ENCODE data around the gene WHRN. TPM values are rescaled to one million over a fixed set of nuclear protein-coding genes. Genes with fewer than 3 reads are reported as not detected.

The WHRN gene
- polyA plus RNA-seq, 1 donor (not counting 4 experiments of a cell fraction or from before 2014, with no cell fraction given) = 1.2 TPM

DNA sequence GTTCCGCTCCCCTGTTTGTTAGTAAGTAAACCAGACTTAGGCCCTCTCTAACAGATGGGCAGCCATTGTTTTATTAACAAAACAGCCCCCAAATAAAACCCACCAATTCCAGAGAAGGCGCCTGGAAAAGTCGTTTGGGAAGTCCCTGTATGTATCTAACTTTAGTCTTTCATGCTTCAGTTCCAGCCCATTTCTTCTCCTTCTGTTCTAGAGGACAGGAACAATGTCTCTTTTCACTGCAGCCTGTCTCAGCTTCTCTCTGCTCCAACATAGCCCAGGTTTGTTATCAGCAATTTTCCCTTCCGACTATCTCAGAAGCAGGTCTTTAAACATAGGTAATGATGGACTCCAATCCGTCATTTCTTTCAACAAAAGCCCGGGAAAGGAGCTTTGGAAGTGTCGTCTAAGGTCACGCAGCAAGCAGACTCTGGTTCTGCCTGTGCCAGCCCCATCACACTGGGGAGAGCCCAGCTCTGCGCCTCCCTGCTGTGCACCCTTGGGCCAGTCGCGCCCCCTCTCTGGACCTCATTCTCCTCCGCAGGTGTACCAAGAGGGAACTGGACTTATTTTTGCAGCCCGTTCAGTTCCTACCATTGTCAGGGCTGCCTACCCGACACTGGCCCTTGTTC, 107.9 kb downstream of the WHRN start:
- H4K20me1 ChIP-seq (ENCODE audit: control insufficient read depth, extremely low read depth, insufficient read depth, low read length) = no peaks in the 10 kb centered on the region
- TF ChIP-seq EZH2 (IDR thresholded peaks at IDR 0.05; ENCODE audit: low read length) = no peak
- TF ChIP-seq CTCF (optimal IDR thresholded peaks at IDR 0.05 in 1 of 3, IDR thresholded peaks at IDR 0.05 in 1 of 3, conservative IDR thresholded peaks at IDR 0.05 in 1 of 3; ENCODE audit: extremely low read depth in 1 of 3, insufficient read depth in 2 of 3, low read length in 3 of 3) = no peak
- no peak for FAIRE-seq
- DNase-seq (ENCODE audit: low read depth, low spot score) = no peak
- peaks cover 29% of the 10 kb centered on the region for H3K4me1 ChIP-seq (ENCODE audit: control insufficient read depth, extremely low read depth, insufficient read depth, low read length)
- H3K4me3 ChIP-seq (ENCODE audit: control insufficient read depth in 2 of 3, extremely low read depth in 1 of 3, insufficient read depth in 2 of 3, low read depth in 1 of 3, low read length in 3 of 3) = peak overlapping the region; percentile 72 to 78 (median 73)
- no peaks in the 10 kb centered on the region for H3K9me3 ChIP-seq (ENCODE audit: control insufficient read depth, low read depth, low read length)
- no peaks in the 10 kb centered on the region for H3K79me2 ChIP-seq (ENCODE audit: control insufficient read depth, insufficient read depth, low read length)
- peak overlapping the region; percentile 36 for H2AFZ ChIP-seq (ENCODE audit: control insufficient read depth, low read length)
- dilution Hi-C loops (cut with MboI; ENCODE audit: extremely low pct_ligation_motif_present, low sequenced_read_pairs) = no loop called here
- H3K36me3 ChIP-seq (ENCODE audit: control insufficient read depth in 2 of 2, extremely low read depth in 1 of 2, insufficient read depth in 2 of 2, low read length in 2 of 2) = no peaks in the 10 kb centered on the region
- peaks cover 3% of the 10 kb centered on the region for H3K9me1 ChIP-seq (ENCODE audit: control insufficient read depth, extremely low read depth, insufficient read depth, low read length)
- peak overlapping the region; percentile 78 for H3K9ac ChIP-seq (ENCODE audit: control insufficient read depth, extremely low read depth, insufficient read depth, low read length)
- no peaks in the 10 kb centered on the region for H3K27me3 ChIP-seq (ENCODE audit: control insufficient read depth, extremely low read depth, insufficient read depth, low read length)
- H3K4me2 ChIP-seq (ENCODE audit: control insufficient read depth, extremely low read depth, insufficient read depth, low read depth, low read length) = peak overlapping the region; percentile 84
- H3K27ac ChIP-seq (ENCODE audit: control insufficient read depth, insufficient read depth, low read length) = peak overlapping the region; percentile 13

DNA sequence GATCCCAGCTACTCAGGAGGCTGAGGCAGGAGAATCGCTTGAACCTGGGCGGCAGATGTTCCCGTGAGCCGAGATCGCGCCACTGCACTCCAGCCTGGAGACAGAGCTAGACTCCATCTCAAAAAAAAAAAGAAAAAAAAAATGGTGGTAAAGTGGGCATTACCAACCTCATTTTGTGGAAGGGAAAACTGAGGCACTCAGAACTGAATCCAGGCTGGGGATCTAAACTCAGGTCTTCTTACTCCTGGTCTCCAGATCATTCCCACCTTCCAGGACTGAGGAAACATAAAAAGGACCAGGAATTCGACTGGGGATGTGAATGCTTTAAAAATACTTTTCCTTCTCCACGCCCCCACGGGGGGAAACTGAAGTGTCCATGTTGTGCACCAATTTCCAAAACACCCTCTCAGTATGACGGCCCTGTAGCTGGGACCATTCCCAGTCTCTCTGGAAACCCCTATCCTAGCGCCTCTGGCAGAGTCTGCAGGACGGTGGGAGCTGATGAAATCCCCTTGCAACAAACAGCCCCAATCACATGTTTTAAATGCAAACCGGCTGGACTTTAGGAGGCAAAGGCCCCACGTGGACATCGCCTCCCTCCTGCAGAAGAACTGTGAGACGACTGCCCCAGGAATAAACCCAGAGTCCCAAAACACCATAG, 108.6 kb downstream of the WHRN start:
- no peaks in the 10 kb centered on the region for H3K36me3 ChIP-seq (ENCODE audit: control insufficient read depth in 2 of 2, extremely low read depth in 1 of 2, insufficient read depth in 2 of 2, low read length in 2 of 2)
- H3K9ac ChIP-seq (ENCODE audit: control insufficient read depth, extremely low read depth, insufficient read depth, low read length) = no peak overlapping the region
- no peak overlapping the region for H3K4me2 ChIP-seq (ENCODE audit: control insufficient read depth, extremely low read depth, insufficient read depth, low read depth, low read length)
- H3K9me3 ChIP-seq (ENCODE audit: control insufficient read depth, low read depth, low read length) = no peaks in the 10 kb centered on the region
- H3K4me3 ChIP-seq (ENCODE audit: control insufficient read depth in 2 of 3, extremely low read depth in 1 of 3, insufficient read depth in 2 of 3, low read depth in 1 of 3, low read length in 3 of 3) = no peak overlapping the region
- H3K4me1 ChIP-seq (ENCODE audit: control insufficient read depth, extremely low read depth, insufficient read depth, low read length) = peaks cover 29% of the 10 kb centered on the region
- TF ChIP-seq CTCF (optimal IDR thresholded peaks at IDR 0.05 in 1 of 3, IDR thresholded peaks at IDR 0.05 in 1 of 3, conservative IDR thresholded peaks at IDR 0.05 in 1 of 3; ENCODE audit: extremely low read depth in 1 of 3, insufficient read depth in 2 of 3, low read length in 3 of 3) = no peak
- TF ChIP-seq EZH2 (IDR thresholded peaks at IDR 0.05; ENCODE audit: low read length) = no peak
- H3K27ac ChIP-seq (ENCODE audit: control insufficient read depth, insufficient read depth, low read length) = no peak overlapping the region
- FAIRE-seq (no peak), DNase-seq (ENCODE audit: low read depth, low spot score) (no peak)
- no peaks in the 10 kb centered on the region for H4K20me1 ChIP-seq (ENCODE audit: control insufficient read depth, extremely low read depth, insufficient read depth, low read length)
- H2AFZ ChIP-seq (ENCODE audit: control insufficient read depth, low read length) = no peak overlapping the region
- dilution Hi-C loops (cut with MboI; ENCODE audit: extremely low pct_ligation_motif_present, low sequenced_read_pairs) = no loop called here
- no peaks in the 10 kb centered on the region for H3K27me3 ChIP-seq (ENCODE audit: control insufficient read depth, extremely low read depth, insufficient read depth, low read length)
- H3K79me2 ChIP-seq (ENCODE audit: control insufficient read depth, insufficient read depth, low read length) = no peaks in the 10 kb centered on the region
- H3K9me1 ChIP-seq (ENCODE audit: control insufficient read depth, extremely low read depth, insufficient read depth, low read length) = peaks cover 3% of the 10 kb centered on the region

Measured in keratinocyte (primary cell).